GM19193 (cell line): ENCODE measurements around the gene TRIM75.

Source experiments
- POLR2A ChIP-seq: IDR thresholded peaks from 4 replicates; pipeline ENCODE4 v1.6.1; 2011; ENCODE audit not compliant: insufficient read depth, insufficient read length; ENCODE audit errors: extremely low read depth

Gene TRIM75

DNA sequence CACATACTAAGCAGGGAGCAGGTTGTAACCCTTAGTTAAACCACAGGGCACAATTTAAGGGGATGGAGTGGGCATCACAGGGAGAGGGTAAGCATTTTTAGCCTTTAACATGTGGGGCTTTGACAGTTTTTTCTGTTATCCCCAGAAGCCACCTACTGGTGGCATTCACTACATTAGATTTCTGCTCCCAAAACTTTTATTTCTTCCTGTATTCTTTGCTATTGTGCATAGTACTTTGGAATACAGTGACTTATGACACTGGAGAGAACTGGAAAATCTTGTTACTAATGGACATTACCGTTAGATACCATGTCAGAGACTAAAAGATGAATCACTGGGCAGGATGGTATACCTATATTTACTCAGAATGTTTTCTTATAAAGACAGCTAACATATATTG is 7.3 kb downstream of the TRIM75 start:
- TF ChIP-seq POLR2A = no peak

DNA sequence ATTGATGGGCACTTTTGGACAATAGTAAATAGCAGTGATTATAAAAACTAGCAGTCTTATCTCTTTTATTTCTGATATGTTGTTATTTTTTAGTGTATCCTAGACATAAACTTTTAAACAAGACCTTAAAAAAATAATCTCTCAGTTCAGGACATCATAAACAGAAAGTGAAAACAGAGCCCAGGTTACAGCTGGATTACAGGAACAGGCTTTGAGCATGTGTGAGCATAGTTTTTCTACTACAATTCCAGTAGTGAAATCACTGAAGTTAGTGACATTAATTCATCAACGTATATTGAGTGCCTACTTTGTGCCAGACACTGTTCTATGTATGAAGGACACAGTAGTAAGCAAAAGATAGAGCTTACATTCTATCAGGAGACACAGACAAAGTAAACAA is 16.9 kb downstream of the TRIM75 start:
- no peak for TF ChIP-seq POLR2A

DNA sequence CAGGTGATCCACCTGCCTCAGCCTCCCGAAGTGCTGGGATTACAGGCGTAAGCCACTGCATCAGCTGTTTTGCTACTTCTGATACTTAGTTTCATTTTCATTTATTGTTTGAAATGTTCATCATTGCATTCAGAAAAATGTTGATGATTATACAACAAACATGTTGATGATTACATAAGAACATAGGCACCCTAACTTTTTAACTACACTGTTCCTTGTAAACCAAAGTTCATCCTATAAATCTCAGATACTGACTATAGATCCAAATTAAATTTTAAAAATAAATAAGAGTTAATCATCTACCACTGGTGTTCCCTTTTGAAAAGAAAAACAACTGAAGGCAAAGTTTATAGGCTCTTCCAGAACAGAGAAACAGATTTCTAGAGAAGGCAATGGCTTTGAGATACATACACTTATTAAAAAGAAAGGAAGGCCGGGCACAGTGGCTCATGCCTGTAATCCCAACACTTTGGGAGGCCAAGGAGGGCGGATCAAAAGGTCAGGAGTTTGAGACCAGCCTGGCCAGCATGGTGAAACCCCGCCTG is 23.4 kb downstream of the TRIM75 start:
- no peak for TF ChIP-seq POLR2A

DNA sequence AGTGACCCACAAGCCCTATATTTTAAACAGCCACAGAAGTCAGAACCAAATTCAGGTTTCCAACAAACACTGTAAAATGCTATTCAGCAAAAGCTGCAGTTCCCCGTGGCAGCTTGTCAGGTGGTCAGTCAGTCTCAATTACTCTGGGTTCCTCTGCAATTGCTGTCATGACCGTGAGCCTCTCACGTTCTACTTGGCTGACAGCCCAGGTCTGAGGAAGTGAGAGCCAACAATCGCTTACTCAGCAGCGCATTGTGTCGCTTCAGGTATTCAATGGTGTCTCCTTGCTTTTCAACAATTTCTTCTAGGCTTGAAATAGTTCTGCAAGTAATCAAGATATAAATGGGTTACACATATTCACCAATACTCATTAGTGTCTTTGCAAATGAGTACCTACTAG is 25.8 kb downstream of the TRIM75 start:
- TF ChIP-seq POLR2A = no peak

DNA sequence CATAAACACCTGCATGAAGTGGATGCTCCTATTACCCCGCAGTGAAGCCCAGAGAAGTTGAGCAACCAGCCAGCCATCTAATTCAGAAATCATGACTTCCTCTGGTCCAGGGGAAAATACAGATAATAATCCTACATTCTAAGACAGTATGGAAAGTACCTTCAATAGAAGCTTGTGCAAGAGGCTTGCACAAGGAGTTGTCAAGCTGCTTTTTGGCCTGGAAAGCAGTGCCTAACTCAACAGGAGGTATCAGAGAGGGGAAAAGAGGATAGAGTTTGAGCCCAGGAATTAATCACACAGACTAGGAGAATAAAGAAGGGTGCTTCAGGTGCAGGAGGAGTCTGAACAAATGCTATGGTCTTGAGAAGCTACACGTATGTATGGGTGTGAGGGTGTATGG is 32.3 kb downstream of the TRIM75 start:
- TF ChIP-seq POLR2A = no peak

DNA sequence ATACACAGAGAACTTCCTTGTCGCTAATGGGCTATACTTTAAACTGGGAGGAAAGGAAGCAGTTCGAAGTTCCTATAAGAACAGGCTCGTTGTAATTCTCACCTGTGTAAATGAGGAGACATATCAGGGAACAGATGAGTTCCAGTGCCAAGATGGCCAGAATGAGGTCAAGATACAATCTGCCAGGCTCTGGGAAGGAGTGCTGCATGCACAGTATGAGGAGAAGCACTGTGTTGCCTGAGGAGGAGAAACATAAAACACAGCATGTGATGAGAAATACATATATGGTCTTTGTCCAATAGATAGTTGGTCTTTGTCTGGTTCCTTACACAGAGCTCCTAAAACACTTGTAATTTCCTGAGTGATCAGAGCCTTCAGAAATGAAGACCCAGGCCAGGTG is 34.7 kb downstream of the TRIM75 start:
- no peak for TF ChIP-seq POLR2A

DNA sequence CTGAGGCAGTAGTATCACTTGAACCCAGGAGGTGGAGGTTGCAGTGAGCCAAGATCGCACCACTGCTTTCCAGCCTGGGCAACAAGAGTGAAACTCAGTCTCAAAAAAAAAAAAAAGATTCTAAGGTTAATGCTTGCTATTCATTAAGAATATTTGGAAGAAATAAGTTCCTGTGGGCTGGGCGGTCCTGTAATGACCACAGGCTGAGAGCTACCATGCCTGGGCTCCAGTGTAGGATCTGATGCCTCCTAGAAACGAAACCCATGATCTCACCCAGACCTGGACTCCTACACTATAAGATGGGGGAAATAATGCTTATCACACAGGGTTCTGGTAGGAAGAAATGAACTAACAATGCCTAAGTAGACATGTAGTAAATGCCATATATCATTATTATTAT is 41.2 kb downstream of the TRIM75 start:
- no peak for TF ChIP-seq POLR2A

DNA sequence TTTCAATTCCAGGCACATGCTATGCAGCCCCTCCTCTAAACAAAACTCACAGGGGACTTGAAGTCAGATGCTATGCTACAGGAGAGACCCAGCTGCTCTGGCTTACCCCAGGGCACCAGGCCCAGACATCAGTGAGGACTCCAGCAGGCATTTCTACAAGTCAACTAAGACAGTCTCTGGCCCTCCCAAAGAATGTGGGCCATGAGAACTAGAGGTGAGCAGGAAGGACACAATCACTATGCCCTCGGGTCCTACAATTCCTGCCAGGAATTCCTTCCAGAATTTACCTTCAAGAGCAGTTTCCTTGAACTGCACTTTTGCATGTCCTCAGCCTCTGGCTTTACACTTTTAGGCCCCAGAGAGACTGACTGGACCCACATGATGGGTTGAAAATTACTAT is 41.6 kb downstream of the TRIM75 start:
- no peak for TF ChIP-seq POLR2A

DNA sequence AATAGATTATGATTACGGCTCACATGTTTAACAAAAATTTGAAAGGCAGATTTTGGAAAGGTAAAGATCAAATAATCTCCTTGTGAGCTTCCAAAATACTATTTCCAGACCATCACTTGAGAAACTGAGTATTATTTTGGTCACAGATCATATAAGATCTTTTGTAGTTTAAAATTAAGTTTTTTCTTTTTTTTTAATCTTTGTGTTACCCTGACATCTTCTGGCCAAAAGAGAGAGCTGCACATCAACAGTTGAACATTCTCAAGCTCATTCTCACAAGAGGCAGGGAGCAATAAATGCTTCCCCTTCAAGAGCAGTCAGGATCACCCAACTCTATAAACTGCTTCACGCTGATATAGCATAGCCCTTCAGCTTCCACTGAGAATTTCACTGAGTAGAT is 43.1 kb downstream of the TRIM75 start:
- no peak for TF ChIP-seq POLR2A

DNA sequence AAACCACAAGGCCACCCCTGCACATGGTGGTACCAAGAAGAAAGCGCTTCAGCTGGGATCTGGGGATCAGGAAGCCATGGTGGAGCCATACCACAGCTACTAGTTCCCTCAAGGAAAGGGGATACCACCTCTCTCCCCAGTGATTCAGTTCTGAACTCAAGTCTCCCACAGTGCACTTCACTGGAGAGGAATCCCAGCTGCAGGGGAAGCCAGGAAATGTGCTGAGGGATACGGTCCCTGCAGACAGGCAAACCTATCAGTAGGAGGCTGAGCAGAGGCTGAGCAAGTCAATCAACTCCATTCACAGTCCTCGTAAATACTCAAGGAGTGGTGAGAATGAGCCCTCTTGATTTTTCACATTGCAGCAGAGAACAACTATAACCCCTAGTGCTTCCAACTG is 48.0 kb downstream of the TRIM75 start:
- no peak for TF ChIP-seq POLR2A

DNA sequence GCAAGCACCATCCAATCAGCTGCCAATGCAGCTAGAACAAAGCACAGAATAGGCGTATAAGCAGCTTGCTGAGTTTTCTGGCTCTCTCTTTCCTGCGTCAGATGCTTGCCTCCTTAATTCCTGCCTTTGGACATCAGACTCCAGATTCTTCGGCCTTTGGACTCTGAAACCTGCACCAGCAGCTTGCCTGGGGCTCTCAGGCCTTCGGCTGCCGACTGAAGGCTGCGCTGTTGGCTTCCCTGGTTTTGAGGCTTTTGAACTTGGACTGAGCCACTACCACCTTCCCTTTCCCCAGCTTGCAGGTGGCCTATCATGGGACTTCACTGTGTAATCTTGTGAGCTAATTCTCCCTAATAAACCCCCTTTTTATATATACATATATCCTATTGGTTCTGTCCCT is 52.9 kb downstream of the TRIM75 start:
- no peak for TF ChIP-seq POLR2A
